ENCODE results near the gene HECW1.

DNA sequence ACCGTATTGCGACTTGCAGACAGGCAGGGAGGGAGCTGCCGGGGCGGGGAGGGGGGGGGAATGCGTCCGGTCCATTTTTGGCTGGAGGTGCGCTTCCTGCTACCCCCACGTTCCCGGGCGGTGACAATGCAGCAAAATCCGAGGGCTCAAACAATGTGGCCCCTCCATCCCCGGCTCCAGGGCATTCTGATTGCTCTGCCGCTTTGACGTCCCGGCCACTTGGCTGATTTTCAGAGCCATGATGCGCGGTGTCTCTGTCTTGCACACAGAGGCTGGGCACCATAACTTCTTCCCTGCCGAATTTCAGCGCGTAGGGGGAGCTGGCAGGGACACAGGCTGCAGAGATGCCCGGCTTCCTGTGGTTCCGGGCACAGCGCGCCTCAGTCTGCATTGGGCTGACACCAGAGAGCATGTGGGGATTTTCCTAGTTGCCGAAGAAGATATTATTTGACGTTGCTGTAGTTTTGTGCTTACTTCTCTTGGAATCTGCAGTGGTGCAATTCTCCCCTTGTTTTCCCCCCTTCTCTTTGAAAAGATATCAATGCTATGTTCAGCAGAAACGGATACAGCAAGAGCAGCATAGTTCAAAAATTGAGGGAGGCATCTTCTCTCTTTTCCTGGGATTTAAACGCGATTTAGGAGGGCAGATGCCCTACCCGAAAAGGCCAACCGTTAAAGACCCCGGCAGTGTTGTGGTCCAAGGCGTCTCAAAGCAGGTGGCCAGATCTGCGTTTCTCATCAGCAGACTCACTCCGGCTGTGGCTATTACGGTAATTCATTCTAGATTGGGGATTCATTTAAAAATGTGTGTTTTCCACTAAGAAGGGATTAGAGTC is 1.4 kb downstream of the HECW1 start:
- TF ChIP-seq, protein P1, sequence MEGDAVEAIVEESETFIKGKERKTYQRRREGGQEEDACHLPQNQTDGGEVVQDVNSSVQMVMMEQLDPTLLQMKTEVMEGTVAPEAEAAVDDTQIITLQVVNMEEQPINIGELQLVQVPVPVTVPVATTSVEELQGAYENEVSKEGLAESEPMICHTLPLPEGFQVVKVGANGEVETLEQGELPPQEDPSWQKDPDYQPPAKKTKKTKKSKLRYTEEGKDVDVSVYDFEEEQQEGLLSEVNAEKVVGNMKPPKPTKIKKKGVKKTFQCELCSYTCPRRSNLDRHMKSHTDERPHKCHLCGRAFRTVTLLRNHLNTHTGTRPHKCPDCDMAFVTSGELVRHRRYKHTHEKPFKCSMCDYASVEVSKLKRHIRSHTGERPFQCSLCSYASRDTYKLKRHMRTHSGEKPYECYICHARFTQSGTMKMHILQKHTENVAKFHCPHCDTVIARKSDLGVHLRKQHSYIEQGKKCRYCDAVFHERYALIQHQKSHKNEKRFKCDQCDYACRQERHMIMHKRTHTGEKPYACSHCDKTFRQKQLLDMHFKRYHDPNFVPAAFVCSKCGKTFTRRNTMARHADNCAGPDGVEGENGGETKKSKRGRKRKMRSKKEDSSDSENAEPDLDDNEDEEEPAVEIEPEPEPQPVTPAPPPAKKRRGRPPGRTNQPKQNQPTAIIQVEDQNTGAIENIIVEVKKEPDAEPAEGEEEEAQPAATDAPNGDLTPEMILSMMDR (IDR thresholded peaks at IDR 0.05) = no peak
- TF ChIP-seq POLR2A (IDR thresholded peaks at IDR 0.05) = no peak

Data from lower leg skin (tissue), 3 donors.